NCI-H2081 (cell line): ENCODE measurements around the gene ANAPC5.
"Not testable (repeated sequence)": the region's sequence is repeated elsewhere in the genome, so short reads cannot be mapped to it uniquely, and the experiment has no call there.

Experiments used
- DNase-seq, 2 experiments: peaks; one replicate each; lab custom pipeline; 2025; lab: John Stamatoyannopoulos, UW

Gene ANAPC5

GRCh38 chr12:121307397-121307796 is 44.8 kb downstream of the ANAPC5 start:
- DNase-seq: not testable (repeated sequence)

- DNase-seq: no peak
These were observed 47.9 kb downstream of the ANAPC5 start for GRCh38 chr12:121304306-121304705.

DNA sequence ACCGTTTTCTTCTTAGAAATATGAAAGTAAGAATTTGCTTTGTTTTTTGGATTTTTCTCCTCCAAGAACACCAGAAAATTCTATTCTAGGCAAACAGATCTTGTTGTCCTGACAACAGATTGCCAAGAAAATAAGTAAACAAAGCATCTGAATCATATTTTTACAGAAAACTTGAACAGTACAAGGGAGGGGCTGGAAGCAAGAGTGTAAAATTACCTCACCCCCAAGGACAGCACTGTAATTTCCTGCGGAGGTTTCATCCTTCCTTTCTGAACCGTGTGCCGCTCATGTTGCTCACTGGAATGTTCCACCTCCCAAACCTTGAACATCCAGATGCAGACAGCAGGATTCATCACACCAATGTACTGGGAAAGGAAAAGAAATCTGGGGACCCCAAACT is 50.3 kb downstream of the ANAPC5 start:
- no peak for DNase-seq

DNA sequence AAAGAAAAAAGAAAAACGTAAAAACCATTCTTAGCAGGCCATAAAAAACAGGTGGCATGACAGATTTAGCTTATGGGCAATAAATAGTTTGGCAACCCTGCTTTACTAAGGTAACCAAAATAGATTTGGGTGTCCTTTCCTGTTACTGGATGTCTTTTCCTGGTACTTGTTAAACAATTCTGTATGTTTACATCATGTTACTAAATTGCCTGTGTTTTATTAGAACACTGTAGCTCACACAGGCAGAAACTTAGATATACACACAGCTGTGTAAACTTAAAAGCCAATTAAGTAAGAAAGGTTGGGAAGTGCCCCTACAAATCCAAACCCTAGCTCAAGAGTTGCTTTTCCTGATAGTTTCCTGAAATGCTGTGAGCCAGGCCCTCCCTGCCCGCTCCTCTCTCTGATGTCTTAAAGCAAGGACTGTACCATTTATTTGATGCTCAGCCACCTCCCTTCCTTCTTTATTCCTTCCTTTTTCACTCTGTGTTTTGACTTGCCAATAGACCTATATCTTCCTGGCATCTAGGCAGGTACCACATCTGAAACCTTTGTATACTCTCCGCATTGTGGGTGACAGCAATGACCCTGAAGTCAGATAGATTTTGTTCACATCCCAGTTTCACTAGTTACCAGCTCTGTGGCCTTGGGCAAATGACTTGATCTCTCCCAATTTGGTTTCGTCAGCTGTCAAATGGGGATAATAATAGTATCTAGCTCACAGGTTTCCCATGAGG is 52.0 kb downstream of the ANAPC5 start:
- peak; percentile 42 to 88 for DNase-seq

DNA sequence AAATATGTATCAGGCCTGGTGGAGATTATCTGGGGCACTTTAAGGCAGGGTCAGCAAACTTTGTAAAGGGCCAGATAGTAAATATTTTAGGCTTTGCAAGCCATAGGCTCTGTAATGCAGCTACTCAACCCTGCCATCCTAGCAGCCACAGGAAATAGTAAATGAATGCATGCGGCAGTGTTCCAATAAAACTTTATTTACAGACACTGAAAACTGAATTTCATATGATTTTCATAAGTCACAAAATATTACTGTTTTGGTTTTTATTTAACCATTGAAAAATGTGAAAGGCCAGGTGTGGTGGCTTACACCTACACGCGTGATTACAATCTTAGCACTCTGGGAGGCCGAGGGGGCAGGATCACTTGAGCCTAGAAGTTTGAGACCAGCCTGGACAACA is 52.5 kb downstream of the ANAPC5 start:
- peak in 1 of 2 experiments; percentile 10 for DNase-seq

DNA sequence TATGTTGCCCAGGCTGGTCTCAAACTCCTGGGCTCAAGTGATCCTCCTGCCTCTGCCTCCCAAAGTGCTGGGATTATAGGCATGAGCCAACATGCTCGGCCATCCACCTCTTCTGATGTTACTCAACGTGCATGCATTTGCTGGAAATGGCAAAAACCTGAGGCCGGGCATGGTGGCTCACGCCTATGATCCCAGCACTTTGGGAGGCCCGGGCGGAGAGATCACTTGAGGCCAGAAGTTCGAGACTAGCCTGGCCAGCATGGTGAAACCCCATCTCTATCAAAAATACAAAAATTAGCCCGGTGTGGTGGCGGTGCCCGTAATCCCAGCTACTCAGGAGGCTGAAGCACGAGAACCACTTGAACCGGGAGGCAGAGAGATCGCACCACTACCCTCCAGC is 53.8 kb downstream of the ANAPC5 start:
- not testable (repeated sequence) for DNase-seq

DNA sequence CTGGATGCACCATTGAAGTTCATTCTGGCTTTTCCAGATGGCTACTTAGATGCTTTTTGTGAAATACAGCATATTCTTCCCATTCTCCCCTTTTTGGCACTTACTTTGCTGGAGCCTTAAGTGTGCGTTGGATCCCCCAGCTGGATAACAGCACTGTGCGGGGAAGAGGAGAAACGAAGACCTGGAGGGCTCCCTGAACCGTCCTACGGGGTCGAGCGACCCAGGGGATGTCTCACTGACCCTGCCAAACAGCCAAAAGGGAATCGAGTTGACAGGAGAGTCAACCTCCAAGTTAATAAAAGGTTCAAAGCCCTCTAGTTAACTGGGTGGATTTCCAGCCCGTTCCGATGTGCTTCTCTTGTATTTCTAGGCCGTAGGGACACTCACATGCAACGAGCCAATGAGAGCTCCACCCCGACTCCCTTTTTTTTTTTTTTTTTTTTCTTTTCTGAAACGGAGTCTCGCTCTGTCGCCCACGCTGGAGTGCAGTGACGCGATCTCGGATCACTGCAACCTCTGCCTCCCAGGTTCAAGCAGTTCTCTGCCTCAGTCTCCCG is 54.7 kb downstream of the ANAPC5 start:
- peak; percentile 28 to 39 for DNase-seq

DNA sequence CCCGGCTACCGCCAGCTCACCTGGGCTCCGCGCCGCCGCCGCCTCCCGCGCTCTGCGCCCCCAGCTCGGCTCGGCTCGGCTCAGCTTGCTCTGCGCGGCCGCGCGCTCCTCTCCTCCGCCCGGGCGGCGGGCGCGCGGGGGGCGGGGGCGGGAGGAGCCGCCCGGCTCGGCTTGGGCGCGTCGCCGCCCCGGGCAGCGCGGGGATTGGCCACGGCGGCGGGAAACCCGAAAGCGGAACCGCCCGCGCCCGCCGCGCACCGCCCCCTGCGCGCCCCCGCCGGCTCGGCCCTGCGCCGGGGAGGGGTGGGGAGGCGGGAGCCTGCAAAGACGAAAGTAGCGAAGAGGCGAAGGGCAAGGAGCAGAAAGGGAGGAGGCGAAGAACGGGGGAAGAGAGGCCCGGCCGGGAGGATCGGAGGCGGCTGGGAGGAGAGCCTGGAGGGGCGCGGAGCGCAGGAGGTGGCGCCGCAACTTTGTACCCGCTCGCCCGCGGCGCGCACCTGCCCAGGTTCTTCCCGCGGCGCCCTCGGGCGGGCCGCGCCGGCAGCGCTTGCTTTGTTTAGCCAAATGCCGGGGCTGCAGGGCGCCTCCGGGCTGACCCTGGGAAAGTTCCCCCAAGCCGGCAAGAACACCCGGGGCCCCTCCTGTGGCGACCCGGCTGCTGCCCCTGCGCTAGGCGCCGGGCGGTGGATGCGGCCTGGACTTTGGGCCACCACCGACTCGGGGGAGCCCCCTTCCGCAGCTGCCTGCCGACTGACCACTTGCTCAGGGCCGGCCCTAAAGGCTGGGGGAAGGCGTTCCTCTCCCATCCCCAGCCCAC is 55.4 kb downstream of the ANAPC5 start, which contains the start of gene CAMKK2:
TSS of gene CAMKK2 (minus strand) at position 92 of the 817 bp plus-strand sequence. CDS start 22,183 bp downstream, outside the sequence.
- peak; percentile 84 to 89 for DNase-seq

GRCh38 chr12:121295746-121296617 is 56.2 kb downstream of the ANAPC5 start:
- DNase-seq: peak in 1 of 2 experiments; percentile 41

- DNase-seq: peak; percentile 28 to 41
These were observed 57.0 kb downstream of the ANAPC5 start for GRCh38 chr12:121295116-121295745.

DNA sequence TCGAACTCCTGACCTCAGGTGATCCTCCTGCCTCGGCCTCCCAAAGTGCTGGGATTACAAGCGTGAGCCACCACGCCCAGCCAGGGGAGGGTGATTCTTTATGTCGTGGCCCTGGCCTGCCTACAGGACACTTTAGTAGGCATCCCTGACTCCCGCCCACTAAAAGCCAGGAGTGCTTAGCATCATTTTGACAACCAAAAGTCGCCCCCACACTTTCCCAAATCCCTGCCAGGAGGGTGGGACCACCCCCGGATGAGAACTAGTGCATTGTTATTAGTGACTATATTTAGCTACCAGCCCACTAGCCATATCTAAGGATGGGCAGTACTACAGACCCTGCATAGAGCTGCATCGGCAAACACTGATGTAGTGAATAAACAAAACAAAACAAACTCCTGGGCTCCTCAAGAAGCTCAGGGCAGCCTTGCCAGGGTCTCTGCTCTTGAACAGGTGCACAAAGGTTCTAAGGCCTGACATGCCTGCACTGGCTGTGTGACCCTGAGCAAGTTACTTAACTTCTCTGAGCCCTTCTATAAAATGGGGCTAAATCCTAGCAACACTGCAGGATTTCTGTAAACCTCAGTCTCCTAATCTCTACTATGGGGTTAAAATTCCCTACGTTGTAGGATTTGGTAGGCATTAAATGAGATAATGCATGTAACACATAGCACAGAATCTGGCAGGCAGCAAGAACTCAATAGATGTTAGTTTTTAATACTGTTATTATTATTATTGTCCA is 57.9 kb downstream of the ANAPC5 start:
- no peak for DNase-seq

DNA sequence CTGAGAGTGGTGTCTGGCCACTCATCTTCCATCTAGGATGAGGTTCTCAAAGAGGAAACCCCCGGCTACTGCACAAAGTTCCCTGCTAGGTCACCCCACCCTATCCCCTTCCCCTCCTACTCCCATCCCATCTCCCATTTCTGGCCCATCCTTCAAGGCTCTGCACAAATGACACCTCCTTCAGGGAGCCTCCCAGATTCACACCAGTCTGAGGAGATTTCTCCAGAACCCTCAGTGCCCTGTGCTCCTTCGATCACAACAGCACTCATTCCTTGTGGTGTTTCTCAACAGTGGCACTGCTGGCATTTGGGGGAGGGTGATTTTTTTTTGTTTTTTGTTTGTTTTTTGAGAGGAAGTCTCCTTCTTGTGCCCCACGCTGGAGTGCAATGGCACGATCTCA is 58.6 kb downstream of the ANAPC5 start:
- no peak for DNase-seq

GRCh38 chr12:121290410-121290809 is 61.8 kb downstream of the ANAPC5 start:
- DNase-seq: no peak

DNA sequence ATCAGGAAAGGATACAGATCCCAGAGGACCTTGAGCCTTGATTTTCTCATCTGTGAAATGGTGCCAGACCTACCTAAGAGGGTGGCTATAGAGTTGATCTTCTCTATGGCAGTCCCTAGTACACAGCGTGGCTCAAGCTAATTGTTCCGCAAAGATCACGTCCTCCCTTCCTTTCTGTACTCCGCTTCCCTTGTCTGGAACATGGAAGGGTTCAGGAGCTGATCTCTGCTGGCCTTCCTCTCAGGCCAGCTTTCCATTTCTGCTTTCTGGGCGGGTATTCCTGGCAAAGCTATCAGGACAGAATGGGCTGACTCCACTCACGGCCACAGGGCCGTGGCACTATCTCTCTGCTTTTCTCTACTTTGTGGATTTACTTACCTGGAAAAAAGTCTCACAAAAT is 62.2 kb downstream of the ANAPC5 start:
- no peak for DNase-seq

GRCh38 chr12:121288986-121289385 is 63.2 kb downstream of the ANAPC5 start:
- no peak for DNase-seq

DNA sequence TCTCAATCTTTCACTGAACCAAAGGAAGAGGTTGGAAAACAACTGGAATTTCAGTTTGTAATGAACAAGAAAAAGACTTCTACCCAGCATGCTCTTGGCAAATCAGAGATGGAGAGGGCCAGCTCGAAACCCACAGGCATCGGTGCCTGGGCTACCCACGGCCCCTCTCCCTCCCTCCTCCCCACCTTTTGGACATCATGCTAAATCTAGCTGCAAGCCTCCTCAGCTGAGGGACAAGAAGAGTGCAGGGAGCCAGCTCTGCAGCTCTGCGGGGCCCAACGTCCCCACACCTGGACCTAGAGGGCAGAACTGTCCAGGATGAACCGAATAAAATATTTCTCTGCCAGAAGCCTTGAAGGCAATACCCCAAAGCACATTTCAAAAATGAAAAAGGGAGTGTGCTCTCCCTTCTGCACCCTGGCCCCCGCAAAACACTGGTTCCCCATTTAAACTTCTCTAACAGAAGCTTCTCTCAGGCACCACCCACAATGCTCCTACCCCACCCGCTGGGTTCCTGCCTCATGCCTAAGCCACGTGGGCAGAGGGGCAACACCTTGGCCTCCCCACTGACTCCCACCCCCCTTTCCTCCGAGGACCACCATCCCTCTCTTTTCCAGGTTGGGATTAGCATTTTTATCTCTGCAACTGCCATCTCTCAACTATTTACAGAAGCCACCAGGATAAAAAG is 63.9 kb downstream of the ANAPC5 start:
- DNase-seq: no peak

- no peak for DNase-seq
These were observed 64.8 kb downstream of the ANAPC5 start for GRCh38 chr12:121287267-121287954.

DNA sequence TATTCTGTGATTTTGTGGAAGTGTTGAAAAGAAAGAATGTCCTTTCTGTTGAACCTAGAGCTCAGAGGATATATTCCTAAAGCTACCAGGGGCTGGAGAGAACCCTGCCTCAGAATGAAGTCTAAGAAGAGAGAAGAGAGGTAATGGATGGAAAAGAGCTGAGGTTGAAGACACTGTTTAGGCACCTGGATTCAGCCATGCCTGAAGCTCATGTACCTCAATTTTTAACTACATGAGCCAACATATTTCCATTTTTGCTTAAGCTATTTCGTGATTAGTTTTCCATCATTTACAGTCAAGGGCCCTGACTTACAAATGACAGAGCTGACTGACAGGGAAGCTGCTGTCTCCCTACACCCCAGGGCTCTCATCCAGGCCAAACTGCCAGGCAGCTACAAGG is 66.4 kb downstream of the ANAPC5 start:
- DNase-seq: no peak
